ENCODE measurements around the gene PREX1. TPM values are rescaled to one million over a fixed set of nuclear protein-coding genes. Genes with fewer than 3 reads are reported as not detected.
"Not testable (repeated sequence)": the region's sequence is repeated elsewhere in the genome, so short reads cannot be mapped to it uniquely, and the experiment has no call there.

Gene PREX1
- total RNA-seq, 1 donor from 2014 or later, result 36.1 TPM

- DNase-seq (ENCODE audit: low read depth in 2 of 2), result no peak
These were observed 219.0 kb downstream of the PREX1 start for GRCh38 chr20:48608756-48609155.

- no peak for DNase-seq (ENCODE audit: low read depth in 2 of 2)
These were observed 220.3 kb downstream of the PREX1 start for GRCh38 chr20:48607544-48607865.

- no peak for DNase-seq (ENCODE audit: low read depth in 2 of 2)
These were observed 220.8 kb downstream of the PREX1 start for GRCh38 chr20:48606841-48607543.

GRCh38 chr20:48606172-48606840 is 221.5 kb downstream of the PREX1 start:
- DNase-seq (ENCODE audit: low read depth in 2 of 2), result no peak

- DNase-seq (ENCODE audit: low read depth in 2 of 2), result no peak
These were observed 222.2 kb downstream of the PREX1 start for GRCh38 chr20:48605364-48606171.

GRCh38 chr20:48604936-48605335 is 222.9 kb downstream of the PREX1 start:
- no peak for DNase-seq (ENCODE audit: low read depth in 2 of 2)

GRCh38 chr20:48604426-48604825 is 223.4 kb downstream of the PREX1 start:
- no peak for DNase-seq (ENCODE audit: low read depth in 2 of 2)

- DNase-seq (ENCODE audit: low read depth in 2 of 2), result no peak
These were observed 223.9 kb downstream of the PREX1 start for GRCh38 chr20:48603819-48604405.

- no peak for DNase-seq (ENCODE audit: low read depth in 2 of 2)
These were observed 224.5 kb downstream of the PREX1 start for GRCh38 chr20:48603116-48603818.

- DNase-seq (ENCODE audit: low read depth in 2 of 2), result no peak
These were observed 226.0 kb downstream of the PREX1 start for GRCh38 chr20:48601798-48602197.

GRCh38 chr20:48600470-48600945 is 227.3 kb downstream of the PREX1 start:
- DNase-seq (ENCODE audit: low read depth in 2 of 2), result no peak

GRCh38 chr20:48599748-48600469 is 227.9 kb downstream of the PREX1 start:
- DNase-seq (ENCODE audit: low read depth in 2 of 2), result no peak

GRCh38 chr20:48599106-48599747 is 228.6 kb downstream of the PREX1 start:
- DNase-seq (ENCODE audit: low read depth in 2 of 2), result no peak

- not testable (repeated sequence) for DNase-seq (ENCODE audit: low read depth in 2 of 2)
These were observed 229.4 kb downstream of the PREX1 start for GRCh38 chr20:48598303-48598941.

- no peak for DNase-seq (ENCODE audit: low read depth in 2 of 2)
These were observed 230.1 kb downstream of the PREX1 start for GRCh38 chr20:48597521-48598302.

GRCh38 chr20:48596334-48596898 is 231.4 kb downstream of the PREX1 start:
- DNase-seq (ENCODE audit: low read depth in 2 of 2), result no peak

GRCh38 chr20:48595495-48596333 is 232.1 kb downstream of the PREX1 start:
- DNase-seq (ENCODE audit: low read depth in 2 of 2), result no peak

GRCh38 chr20:48594533-48594932 is 233.3 kb downstream of the PREX1 start:
- no peak for DNase-seq (ENCODE audit: low read depth in 2 of 2)
